NCI-H2171 (cell line): ENCODE data around the gene NPTX1.

ENCODE experiments used
- DNase-seq: peaks from one replicate; lab custom pipeline; 2025; lab: John Stamatoyannopoulos, UW

The NPTX1 gene

GRCh38 chr17:80478487-80479245, 2.3 kb upstream of the NPTX1 start:
- no peak for DNase-seq

- peak; percentile 67 for DNase-seq
These were observed 1.5 kb upstream of the NPTX1 start for GRCh38 chr17:80477647-80478478.

DNA sequence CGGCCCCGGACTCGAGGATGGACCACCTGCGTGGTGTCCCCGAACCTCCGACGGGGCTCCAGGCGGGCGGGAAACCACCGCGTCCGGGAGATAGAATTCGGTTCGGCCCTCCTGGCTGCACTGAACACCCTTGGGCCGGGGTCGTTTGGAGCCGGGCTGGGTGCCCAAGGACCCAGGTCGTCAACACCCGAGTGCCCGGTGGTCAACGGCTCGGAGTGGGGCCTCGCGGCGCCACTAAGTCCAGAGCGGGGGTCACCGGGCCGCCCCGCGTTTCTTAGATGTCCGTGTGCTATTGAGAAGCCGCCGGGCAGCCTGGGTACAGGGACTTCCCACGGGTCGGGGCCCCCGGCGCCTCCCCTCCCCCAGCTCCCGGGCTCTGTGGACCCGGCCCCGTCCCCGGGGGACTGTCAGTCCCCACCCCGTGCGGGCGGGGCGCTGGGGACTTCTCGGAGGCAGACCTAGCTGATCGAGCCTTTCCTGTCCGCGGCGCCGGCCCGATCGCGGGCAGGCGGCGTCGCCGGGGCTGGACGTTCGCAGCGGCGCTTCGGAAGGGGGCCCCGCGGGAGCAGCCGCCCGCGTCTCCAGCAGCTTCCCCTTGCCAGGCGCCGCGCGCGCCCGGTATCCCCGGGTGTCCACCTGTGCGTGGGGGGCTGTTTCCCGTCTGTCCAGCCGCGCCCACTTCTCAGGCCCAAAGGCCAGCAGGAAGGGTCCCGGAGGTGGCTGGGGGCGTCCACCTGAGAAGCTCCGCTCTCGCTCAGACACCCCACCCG, 655 bp upstream of the NPTX1 start:
- DNase-seq: peak; percentile 38

GRCh38 chr17:80474961-80475909, 1.2 kb downstream of the NPTX1 start:
- DNase-seq: no peak

DNA sequence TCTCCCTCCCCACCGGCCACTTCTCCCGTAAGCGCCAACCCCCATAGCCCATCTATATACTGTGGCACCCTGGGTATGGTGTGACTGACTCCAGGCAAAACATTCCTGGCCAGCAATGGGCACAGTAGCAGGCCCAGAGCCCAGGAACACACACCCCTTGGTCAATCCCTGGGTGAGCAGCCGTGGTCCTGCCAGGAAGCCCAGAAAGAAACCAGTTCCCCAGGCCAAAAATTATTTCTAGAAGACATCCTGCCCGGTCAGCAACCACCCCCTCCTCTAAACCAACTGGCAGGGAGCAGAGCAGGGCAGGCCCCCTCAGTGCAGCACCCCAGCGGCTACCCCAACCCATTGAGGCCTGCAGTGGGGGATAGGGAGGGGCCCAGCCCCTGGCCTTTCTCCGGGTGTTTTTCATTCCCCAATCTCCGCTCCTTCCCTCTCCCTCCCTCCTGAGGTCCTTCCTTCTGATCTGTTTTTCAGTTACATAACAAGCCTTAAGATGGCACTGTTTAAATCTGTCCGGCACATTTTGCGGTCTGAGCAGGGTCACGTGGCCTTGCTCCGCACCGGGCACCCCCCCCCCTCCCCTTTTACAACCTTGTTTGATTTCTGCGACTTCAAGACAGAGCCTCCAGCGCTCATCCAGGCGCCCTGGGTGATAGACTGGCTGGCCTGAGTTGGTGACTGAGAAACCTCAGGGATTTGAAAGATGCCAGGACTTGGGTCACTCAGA, 2.0 kb downstream of the NPTX1 start:
- no peak for DNase-seq

GRCh38 chr17:80473701-80474100, 2.7 kb downstream of the NPTX1 start:
- DNase-seq: no peak

DNA sequence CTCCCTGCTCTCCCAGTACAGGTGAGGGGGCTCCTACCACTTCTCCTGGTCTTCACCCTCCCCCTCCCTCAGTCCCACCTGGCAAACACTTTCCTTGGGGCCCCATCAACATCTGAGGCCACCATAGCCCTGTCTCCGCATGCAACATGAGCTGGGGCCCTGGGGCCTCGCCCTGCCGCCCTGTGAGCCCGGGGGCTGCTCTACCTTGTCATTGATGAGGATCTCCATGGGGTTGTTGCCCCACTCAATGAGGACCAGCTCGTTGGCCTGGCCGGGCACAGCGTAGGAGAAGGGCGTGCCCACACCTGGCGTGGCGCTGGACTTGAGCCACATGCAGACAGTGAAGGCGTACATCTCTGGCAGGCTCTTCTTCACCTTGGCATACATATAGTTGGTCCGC, 3.4 kb downstream of the NPTX1 start:
- no peak for DNase-seq

DNA sequence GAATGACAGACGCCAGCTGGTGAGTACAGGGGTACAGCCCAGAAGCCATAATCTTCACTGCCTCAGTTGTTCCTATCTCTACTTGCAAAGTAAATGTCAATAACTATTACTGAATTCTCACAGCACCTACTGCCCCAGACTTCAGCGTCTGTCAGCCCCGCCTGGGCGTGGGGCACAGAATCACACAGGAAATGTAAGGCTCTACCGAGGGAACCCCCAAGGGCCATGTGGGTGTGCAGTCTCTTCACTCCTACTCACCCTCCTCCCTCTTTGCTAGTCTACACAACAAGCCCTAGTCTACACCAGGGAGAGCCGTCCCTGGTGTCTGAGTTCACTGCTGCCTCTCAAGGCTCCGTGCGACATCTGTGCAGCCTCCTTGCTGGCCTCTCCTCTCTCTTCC, 4.5 kb downstream of the NPTX1 start:
- DNase-seq: no peak

DNA sequence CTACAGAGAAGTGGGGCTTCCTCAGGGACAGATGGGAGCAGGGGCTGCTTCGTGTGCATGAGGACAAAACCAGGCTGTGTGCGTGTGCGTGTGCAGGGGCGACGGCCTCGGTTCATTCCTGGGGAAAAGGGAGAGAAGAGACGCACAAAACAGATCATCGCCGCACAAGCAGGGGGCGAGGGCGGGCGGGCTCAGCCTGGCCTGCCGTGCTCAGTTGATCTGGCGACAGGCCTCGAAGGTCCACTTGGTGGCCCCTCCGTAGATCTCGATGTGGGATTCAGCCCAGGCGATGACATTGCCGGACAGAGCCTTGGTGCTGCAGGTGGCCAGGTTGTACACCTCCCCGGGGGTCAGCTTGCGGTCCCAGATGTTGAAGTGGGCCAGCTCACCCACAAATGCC, 5.8 kb downstream of the NPTX1 start:
- DNase-seq: no peak

GRCh38 chr17:80469667-80470066, 6.7 kb downstream of the NPTX1 start:
- no peak for DNase-seq

DNA sequence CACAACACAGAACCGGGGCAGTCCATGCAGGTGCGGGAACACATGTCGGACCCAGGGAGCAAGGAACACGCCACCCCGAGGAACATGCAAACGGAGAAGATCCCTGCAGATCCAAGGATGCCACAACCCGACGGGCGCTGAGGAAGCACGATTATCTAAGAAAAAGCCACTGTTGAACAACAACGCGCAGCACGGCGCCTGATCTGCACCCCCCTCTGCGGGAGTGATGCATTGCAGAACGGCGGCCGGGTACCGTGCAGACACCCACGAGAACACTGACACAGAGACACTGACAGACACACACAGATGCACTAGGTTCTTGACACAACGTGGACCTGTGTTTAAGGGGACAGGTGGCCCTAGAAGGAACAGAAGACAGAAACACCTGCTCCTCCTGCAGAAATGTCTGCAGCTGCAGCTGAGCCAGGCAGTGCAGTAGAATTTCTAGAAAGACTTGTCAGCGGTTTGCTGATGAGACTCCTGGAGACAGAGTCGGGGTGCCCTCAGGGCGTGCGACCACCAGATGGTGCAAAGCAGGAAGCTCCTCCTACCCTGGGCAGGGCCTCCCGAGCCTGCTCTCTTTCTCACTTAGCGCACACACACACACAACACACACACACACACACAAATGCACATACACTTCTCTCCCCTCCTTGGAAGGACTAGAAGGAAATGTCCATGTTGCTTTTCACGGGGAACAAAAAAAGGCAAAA, 7.5 kb downstream of the NPTX1 start:
- DNase-seq: no peak

DNA sequence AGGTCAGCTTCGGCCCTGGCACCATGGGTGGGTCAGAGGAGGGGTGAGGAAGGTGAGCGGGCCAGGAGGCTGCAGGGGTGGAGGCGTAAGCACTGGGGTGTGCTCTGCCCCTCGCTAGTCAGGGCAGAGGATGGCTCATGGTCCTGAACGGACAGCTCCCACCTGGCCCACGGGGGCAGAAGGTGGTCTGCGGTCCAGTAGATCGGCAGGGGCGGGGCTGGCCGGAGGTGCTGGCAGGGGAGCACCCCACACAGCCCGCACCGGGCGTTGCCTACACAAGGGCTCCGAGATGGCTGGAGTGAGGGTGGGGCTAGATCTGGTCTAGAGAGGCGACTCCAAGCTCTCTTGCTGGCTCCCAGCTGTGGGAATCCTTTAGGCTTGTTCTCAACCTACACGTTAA, 8.2 kb downstream of the NPTX1 start:
- no peak for DNase-seq

DNA sequence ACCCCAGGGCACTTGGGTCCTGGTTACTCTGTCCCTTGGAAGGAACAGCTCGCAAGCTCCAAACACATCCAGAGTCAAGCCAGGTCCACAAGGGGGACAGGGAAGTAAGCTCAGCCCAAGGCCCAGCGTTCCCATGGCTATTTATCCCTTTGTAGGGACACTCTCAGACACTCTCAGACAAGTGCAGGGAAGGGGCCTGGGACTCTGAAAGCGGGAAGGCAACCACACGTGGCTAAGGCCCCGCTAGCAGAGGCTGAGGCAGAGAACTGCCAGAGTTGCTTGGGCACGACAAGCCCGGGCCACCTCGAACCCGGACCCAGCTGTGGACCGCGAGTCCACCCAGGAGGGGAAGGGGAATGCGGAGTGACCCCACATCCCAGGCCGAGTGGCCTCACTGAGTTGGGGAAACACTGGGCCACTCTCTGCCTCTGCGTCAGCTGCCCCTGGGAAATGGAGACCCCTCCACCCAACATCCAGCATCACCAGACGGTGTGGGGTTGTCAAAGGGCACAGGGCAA, 10.2 kb downstream of the NPTX1 start:
- no peak for DNase-seq

DNA sequence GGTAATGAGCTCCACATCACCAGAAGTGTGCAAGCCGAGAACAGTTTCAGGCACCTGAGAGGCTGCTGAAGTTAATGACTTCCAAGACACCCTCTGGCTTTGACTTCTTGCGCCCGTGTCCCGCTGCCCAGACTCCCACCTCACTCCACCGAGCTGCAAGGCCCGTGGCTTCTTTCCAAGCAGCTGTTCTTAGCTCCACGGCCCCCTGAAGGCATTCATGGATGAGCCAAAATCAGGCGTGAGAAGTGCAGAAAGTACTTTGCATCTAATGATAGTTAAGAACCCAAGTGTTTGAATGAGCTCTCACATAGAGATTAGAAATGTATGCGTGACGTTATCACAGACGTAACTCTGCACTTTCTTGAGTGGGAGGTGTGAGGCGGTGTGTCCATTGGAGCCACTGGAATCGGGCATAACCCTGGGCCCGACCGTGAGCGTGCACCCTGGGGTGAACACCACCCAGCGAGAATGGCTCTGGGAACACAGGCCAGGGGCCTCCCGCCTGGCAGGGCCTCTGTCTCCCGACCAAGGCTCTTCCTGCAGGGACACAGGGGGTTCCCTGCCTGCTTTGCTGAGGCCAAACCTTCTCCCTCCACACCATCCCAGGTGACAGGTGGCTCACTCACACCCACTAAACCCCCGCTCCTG, 11.0 kb downstream of the NPTX1 start:
- DNase-seq: no peak

GRCh38 chr17:80464486-80464885, 11.9 kb downstream of the NPTX1 start:
- no peak for DNase-seq

DNA sequence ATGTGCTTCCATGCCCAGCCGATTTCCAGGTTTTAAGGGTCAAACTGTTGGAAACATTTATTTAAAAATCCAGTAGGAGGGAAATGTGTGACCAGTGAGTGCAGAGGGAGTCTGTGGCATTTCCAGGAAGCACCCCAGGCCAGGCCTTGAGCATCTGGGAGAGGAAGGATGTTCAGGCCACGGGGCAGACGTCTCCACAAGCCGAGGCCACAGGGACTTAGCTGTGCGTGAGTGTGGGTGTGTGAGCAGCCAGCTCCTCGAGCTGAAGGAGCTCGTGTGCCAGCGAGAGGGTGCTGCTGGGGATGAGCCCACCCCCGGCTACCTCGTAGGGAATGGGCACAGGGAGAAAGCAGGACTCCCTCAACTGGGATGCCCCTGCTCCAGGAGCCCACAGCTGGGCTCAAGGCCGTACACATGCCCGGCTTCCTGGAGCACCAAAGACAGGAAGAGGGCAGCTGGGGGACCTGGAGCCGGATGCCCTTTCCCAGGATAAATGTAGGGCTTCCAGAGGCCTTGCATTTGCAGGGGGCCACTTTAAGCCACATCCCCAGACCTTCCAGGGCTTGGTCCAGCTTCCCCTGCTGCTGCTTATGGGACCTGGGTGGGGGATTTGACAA, 12.5 kb downstream of the NPTX1 start:
- DNase-seq: no peak

DNA sequence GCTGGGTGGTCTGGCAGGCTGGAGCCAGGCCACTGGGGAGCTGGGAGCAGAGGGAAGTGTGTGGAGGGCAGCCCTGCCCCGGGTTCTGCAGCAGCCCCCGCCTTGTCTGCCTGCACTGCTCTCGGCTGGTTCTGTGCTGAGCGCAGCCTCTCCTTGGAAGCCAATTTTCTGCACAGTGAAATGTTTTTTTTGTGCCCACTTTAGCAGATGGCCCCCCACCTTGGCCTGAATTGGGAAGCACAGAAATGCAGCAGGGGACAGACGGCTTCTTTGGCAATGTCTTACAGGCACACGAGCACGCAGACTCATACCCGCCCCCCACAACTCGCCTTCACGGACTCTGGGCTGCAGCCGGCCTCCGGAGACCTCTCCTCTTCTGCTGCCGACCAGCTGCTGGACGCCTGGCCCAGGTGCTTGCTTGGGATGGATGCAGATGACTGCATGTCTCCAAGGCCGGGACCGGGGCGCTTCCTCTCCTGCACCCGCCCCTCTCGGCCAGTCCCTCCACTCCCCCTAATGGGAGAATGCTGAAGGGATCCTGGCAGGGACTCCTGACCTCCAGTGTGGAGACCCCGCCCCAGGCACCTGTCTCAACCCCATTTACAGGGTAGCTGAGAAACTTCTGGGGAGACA, 14.8 kb downstream of the NPTX1 start:
- no peak for DNase-seq

- no peak for DNase-seq
These were observed 16.0 kb downstream of the NPTX1 start for GRCh38 chr17:80460429-80460834.
